Measurements from ENCODE around the gene JUP.
"Not testable (repeated sequence)": the region's sequence is repeated elsewhere in the genome, so short reads cannot be mapped to it uniquely, and the experiment has no call there.

Gene JUP

DNA sequence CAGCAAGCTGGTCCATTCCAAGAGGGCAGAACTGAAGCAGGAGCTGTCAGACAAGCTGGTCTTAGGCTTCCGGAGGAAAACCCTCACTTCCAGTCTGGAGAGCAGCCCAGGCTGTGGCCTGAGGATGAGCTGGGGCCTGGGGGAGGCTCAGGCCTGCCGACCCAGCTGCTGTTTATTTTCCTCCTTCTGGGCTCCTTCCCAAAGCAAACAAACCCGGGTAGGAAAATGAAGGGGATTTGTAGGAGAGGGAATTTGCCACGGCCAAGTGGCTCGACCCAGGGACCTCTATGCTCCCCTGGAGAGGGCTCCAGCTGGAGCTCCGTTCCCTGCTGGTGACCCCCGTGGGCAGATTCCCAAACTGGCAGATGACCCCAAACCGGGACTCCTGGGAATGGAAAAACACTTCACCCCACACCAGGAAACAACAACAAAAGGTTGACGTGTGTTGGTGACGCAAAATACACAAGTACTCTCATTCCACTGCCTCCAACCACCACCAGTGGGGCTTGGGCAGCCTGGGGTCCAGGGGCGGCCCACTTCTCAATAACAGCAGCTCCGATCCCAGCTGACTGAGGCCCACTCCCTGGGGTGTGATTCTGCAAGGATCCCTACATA is 8.8 kb downstream of the JUP start:
- H3K36me3 Mint-ChIP-seq, result peaks cover 0 to 3% of the 10 kb centered on the region in 2 donors
- no peak overlapping the region for H3K27ac Mint-ChIP-seq
- ATAC-seq (replicated peaks) (no peak), DNase-seq (no peak)
- H3K9me3 Mint-ChIP-seq, result no peaks in the 10 kb centered on the region
- no peaks in the 10 kb centered on the region for H3K27me3 Mint-ChIP-seq
- H3K4me1 Mint-ChIP-seq, result peaks cover 18 to 42% of the 10 kb centered on the region in 2 donors
- no peak overlapping the region for H3K4me3 Mint-ChIP-seq

DNA sequence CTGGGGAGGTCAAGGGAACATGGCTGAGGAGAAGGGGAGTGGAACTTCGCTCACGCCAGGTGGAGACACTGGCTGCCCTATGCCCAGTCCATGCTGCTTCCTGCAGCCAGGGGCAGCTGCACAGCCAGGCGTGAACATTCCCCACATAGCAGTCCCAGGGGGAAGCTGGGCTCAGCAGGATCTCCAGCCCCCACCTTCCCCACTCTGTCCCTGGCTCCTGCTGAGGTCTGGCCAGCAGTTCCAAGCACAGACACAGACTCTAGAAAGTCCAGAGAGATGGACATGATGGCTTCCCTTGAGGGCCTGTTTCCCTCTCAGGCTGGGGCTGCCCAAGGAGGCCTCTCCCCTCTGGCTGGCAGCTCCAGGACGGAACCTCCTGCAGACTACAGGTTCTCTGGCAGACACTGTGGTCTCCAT is 9.3 kb downstream of the JUP start:
- no peaks in the 10 kb centered on the region for H3K27me3 Mint-ChIP-seq
- H3K27ac Mint-ChIP-seq, result no peak overlapping the region
- DNase-seq (no peak), ATAC-seq (replicated peaks) (no peak)
- H3K4me3 Mint-ChIP-seq, result no peak overlapping the region
- peaks cover 0 to 3% of the 10 kb centered on the region in 2 donors for H3K36me3 Mint-ChIP-seq
- no peaks in the 10 kb centered on the region for H3K9me3 Mint-ChIP-seq
- peaks cover 17 to 41% of the 10 kb centered on the region in 2 donors for H3K4me1 Mint-ChIP-seq

DNA sequence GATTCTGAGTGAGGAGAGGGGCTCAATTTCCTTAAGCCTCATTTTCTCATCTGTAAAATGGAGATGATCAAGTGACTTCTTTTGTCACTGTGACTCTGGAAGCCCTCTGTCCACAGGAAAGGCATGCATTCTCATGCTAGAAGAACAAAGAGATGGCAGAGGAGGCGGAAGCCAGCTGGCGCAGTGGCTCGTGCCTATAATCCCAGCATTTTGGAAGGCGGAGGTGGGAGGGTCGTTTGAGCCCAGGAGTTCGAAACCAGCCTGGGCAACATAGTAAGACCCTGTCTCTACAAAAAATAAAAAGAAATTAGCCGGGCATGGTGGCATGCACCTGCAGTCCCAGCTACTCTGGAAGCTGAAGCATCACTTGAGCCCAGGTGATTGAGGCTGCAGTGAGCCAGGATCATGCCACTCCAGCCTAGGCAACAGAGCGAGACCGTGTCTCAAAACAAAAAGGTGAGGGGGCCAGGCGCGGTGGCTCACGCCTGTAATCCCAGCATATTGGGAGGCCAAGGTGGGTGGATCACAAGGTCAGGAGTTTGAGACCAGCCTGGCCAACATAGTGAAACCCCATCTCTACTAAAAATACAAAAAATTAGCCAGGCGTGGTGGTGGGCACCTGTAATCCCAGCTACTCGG is 10.1 kb downstream of the JUP start:
- DNase-seq; H3K27me3 Mint-ChIP-seq; H3K36me3 Mint-ChIP-seq; ATAC-seq (replicated peaks); H3K9me3 Mint-ChIP-seq; H3K4me3 Mint-ChIP-seq: not testable (repeated sequence)
- Mint-ChIP-seq H3K27ac (peak overlapping the region; percentile 79), H3K4me1 (peaks cover 13 to 39% of the 10 kb centered on the region in 2 donors)

DNA sequence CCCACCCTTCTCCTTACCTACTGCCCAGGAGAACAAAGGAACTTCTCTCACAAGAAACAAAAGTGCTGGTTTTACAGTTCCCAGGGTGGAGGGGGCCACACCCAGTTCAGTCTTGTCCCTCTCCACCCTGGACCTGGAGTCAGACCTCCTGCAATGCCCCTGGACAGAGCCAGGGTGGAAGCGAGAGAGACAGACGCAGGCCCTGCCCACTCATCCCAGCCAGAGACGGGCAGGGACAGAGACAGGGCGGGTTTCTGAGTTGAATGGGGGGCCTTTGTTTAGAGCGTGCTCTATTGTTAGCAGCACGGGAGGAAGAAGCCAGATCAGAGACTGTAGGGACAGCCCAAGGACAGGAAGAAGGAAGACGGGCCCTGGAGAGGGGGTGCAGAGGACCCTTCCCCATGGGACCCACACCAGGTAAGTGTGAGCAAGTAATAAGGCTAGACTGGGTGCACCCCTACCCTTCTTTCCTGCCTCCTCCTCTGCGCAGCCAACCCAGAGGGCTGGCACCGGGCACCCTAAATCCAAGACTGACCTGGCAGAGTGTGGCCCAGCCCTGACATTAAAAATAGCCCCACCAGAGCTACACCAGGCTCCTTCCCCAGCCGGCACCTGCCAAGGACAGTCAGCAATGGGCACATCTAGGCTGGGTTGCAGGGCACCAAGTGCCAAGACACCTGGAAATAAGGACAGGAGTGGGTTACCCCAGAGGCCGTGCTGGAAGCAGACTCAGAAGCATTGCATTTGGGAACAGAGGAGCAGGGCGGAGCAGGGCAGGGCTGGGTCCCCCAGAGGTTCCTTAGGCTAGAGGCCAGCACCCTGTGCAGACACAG is 10.9 kb downstream of the JUP start:
- Mint-ChIP-seq H3K27me3 (no peaks in the 10 kb centered on the region), H3K4me1 (peaks cover 15 to 39% of the 10 kb centered on the region in 2 donors), H3K36me3 (peaks cover 0 to 6% of the 10 kb centered on the region in 2 donors), H3K9me3 (no peaks in the 10 kb centered on the region), H3K4me3 (no peak overlapping the region), H3K27ac (peak overlapping the region; percentile 79)
- DNase-seq, result no peak
- ATAC-seq (replicated peaks), result no peak

DNA sequence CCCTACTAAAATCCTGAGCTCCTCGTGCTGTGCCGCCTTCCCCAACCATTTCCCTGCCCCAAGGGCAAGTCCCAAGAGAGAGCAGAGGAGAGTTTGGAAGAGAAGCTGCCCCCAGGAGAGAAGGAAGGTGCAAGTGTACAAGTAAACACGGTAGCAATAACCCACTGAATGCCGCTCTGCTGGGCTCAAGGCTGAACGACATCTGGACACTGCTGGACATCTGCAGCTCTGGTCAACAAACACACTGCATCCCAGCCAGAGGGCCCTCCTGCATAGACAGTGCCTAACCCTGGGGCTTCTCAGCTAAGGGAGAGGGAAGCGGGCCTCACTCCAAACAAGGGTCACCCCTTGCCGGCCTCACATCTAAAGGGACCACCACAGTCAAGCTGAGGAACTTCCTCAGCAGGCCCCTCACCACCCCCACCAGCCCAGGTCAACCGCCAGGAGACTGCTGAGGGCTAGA is 12.7 kb downstream of the JUP start:
- ATAC-seq (replicated peaks) (no peak), DNase-seq (no peak)
- H3K27ac Mint-ChIP-seq, result no peak overlapping the region
- no peaks in the 10 kb centered on the region for H3K9me3 Mint-ChIP-seq
- H3K27me3 Mint-ChIP-seq, result no peaks in the 10 kb centered on the region
- H3K4me3 Mint-ChIP-seq, result no peak overlapping the region
- peaks cover 14 to 31% of the 10 kb centered on the region in 2 donors for H3K4me1 Mint-ChIP-seq
- peaks cover 0 to 10% of the 10 kb centered on the region in 2 donors for H3K36me3 Mint-ChIP-seq

DNA sequence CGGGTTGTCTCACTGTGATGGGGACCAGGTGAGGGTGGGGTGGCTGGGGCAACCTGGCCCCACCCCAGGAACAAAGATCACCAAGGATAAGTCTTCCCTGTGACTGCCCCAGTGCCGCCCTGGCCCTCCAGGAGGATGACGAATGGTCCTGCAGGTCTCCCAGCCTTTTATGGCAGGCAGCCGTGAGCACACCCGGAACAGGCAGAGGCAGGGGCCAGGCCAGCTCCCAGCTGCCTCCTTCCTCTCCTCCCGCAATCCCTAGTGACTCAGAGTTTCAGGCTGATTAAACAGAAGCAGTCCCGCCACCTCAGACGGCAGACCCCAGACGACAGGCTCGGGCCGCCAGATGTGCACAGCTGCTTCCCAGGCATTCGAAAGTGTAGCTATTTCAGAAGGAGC is 13.3 kb downstream of the JUP start:
- no peak for ATAC-seq (replicated peaks)
- Mint-ChIP-seq H3K9me3 (no peaks in the 10 kb centered on the region), H3K27ac (no peak overlapping the region), H3K27me3 (no peaks in the 10 kb centered on the region), H3K4me3 (no peak overlapping the region), H3K4me1 (peaks cover 13 to 25% of the 10 kb centered on the region in 2 donors), H3K36me3 (peaks cover 2 to 13% of the 10 kb centered on the region in 2 donors)
- no peak for DNase-seq

DNA sequence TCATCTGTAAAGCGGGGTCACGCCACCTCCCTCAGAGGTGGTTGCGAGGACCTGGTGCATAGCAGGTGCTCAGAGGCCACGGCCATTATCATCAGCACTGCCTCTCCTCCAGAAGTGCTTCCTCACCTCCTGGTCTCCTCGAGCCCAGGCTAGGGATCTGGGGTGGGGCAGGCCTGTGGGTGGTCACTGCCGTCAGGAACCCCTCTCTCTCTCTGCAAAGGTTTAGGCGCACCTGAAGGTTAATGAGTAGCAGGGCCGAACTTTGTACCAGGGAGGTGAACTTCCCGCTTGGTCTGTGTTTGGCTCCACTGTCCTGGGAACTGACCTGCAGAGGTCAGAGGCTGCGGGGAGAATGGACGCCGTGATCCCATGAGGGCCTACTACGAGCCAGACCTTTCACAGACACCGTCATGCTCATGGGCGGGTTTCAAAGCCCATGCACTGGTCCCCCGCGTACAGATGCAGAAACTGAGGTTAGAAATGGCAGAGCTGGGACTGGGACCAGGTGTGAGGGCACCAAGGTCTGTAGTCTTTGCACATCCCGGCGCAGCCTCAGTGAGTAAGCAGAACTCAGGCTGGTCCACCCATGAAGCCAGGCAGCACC is 13.8 kb downstream of the JUP start:
- DNase-seq (no peak), ATAC-seq (replicated peaks) (no peak)
- H3K4me1 Mint-ChIP-seq, result peaks cover 13 to 22% of the 10 kb centered on the region in 2 donors
- peaks cover 3 to 15% of the 10 kb centered on the region in 2 donors for H3K36me3 Mint-ChIP-seq
- no peak overlapping the region for H3K4me3 Mint-ChIP-seq
- H3K27me3 Mint-ChIP-seq, result no peaks in the 10 kb centered on the region
- no peak overlapping the region for H3K27ac Mint-ChIP-seq
- no peaks in the 10 kb centered on the region for H3K9me3 Mint-ChIP-seq

DNA sequence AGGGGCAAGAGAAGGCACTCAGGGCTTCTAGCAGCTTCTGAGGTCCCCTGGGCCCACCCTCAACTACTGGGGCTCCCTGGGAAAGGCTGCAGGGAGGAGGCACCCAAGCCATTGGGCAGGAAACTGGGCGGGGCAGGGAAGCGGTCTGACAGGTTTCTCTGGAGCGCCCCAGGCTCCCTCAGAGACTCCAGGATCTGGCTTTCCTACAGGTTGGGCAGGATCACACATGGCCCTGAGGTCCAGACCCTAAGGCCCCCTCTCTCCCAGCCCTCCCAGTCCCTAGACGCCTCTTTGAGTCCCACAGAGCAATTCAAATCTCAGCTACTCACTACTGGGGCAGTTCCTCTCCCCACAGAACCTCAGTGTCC is 14.3 kb downstream of the JUP start:
- Mint-ChIP-seq H3K9me3 (no peaks in the 10 kb centered on the region), H3K4me3 (no peak overlapping the region), H3K36me3 (peaks cover 5 to 17% of the 10 kb centered on the region in 2 donors), H3K27me3 (no peaks in the 10 kb centered on the region), H3K4me1 (peaks cover 13 to 22% of the 10 kb centered on the region in 2 donors), H3K27ac (peak overlapping the region; percentile 25)
- DNase-seq, result no peak
- ATAC-seq (replicated peaks), result no peak

DNA sequence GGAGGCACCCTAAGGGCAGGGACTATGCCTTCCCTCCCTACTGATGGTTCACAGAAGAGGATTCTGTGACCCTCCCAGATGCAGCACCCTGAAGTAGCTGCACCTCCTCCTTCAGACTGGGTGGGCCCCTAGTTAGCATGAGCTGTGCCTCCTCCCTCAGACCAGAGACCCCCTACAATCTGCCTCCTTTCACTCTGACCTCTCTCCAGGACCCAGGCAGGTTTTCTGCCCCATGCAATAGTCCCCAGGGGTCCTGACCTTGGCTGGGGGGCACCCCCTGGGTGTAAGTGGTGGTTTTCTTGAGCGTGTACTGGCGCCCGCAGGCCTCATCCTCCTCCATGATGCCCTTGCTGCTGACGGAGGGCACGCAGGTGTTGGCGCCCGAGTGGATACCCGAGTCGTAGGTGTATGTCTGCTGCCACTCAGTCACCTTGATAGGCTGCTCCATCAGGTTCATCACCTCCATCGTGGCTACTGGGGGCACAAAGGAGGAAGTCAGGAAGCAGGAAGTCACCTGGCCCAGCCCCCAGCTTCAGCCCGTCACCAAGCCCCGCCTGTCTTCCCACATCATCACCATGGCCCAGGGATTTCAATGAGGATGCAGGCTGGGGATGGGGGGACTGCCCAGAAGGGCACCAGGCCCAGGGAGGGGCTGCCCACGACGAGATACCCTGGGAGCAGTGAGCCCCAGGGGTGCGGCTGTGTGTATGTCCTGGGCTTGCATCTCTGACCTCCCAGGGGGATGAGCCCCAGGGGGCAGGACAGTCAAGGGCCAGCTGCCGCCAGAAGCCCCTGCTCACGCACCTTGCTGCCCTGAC is 14.9 kb downstream of the JUP start:
- Mint-ChIP-seq H3K27me3 (no peaks in the 10 kb centered on the region), H3K36me3 (peaks cover 6 to 23% of the 10 kb centered on the region in 2 donors), H3K4me1 (peaks cover 13 to 22% of the 10 kb centered on the region in 2 donors), H3K27ac (peak overlapping the region; percentile 93), H3K9me3 (no peaks in the 10 kb centered on the region), H3K4me3 (peak overlapping the region; percentile 39 to 65)
- ATAC-seq (replicated peaks) (peak in 1 of 2 donors; percentile 50), DNase-seq (no peak)

DNA sequence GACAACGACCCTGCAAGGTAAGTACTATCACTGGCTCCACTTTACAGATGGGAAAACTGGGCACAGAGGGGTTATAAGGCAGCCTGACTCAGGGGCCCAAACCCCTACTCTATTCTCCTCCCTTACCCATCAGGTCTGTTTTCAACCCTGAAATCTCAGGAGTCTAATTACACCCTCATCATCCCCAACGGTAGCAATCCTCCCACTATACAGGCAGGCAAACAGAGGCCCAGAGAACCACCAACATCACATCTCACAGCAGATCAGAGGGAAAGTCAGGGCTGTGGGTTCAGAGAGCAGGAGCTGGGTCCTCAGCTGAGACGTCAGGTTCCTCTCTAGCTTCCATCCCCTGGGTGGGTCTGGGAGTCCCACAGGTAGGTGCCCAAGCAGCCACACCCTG is 16.5 kb downstream of the JUP start:
- no peak for ATAC-seq (replicated peaks)
- H3K27me3 Mint-ChIP-seq, result no peaks in the 10 kb centered on the region
- H3K27ac Mint-ChIP-seq, result no peak overlapping the region
- no peaks in the 10 kb centered on the region for H3K9me3 Mint-ChIP-seq
- H3K36me3 Mint-ChIP-seq, result peaks cover 9 to 26% of the 10 kb centered on the region in 2 donors
- DNase-seq, result no peak
- H3K4me1 Mint-ChIP-seq, result peaks cover 13 to 22% of the 10 kb centered on the region in 2 donors
- H3K4me3 Mint-ChIP-seq, result no peak overlapping the region

DNA sequence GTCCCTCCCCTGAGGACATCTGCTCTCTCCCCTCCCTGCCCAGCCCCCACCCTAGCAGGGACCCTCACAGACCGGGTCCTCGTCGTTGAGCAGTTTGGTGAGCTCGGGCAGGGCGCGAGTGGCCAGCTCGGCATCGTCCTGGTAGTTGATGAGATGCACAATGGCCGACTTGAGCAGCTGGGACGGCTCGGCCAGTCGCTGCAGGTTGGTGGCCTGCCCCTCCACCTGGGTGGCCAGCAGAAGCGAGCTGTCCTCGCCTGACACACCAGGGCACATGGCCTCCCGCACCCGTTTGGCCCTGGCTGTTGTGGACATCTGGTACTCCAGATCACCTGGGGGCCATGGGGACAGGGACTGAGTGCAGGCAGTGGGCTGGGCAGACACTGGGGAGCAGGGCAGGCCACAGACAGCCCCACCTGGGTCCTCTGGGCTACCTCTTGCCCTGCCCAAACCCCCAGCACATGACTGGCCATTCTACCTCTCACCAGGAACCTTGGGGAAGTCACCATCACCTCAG is 17.1 kb downstream of the JUP start:
- no peak for ATAC-seq (replicated peaks)
- Mint-ChIP-seq H3K27me3 (no peaks in the 10 kb centered on the region), H3K4me3 (no peak overlapping the region)

DNA sequence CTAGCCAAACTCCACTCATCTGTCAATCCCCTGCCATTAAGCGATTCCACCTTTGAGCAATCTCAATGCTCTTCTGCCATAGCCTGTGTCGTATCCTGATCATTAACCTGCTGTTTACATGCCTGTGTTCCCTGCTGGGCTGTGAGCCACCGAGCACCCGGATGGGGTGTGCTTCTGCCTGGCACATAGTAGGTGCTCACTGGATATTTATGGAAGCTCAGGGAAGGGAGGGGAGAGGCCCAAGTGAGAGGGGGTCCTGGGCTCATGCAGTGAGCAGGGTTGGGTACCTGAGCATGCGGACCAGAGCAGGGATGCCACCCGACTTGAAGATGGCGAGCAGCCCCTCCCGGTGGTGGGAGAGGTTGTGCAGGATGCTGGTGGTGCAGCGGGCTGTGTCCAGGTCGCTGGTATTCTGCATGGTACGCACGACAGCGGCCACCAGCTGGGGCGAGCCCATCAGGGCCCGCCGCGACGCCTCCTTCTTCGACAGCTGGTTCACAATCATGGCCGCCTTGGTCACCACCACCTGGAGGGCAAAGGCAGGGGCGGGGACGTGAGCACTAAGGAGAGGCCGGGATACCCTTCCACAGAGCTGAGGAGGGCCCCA is 17.7 kb downstream of the JUP start:
- H3K36me3 Mint-ChIP-seq, result peaks cover 9 to 31% of the 10 kb centered on the region in 2 donors
- peaks cover 11 to 14% of the 10 kb centered on the region in 2 donors for H3K4me1 Mint-ChIP-seq
- ATAC-seq (replicated peaks), result no peak
- H3K27ac Mint-ChIP-seq, result no peak overlapping the region
- H3K27me3 Mint-ChIP-seq, result no peaks in the 10 kb centered on the region
- DNase-seq, result no peak
- H3K4me3 Mint-ChIP-seq, result no peak overlapping the region
- no peaks in the 10 kb centered on the region for H3K9me3 Mint-ChIP-seq

More for the DNA sequence above, 17.1 kb downstream of the JUP start:
- no peak for DNase-seq
- Mint-ChIP-seq H3K4me1 (peaks cover 13 to 20% of the 10 kb centered on the region in 2 donors), H3K27ac (no peak overlapping the region), H3K36me3 (peaks cover 9 to 29% of the 10 kb centered on the region in 2 donors), H3K9me3 (no peaks in the 10 kb centered on the region)

All from stimulated activated naive B cell treated with anti-CD40 and anti-IgM and Interleukin-4, amounts not matched to agents 10 μg/mL and 1 μg/mL and 100 μg/mL, for 72 hours (primary cell).